ENCODE measurements around the gene COL25A1. TPM values are rescaled to one million over a fixed set of nuclear protein-coding genes. Genes with fewer than 3 reads are reported as not detected.
"Not testable (repeated sequence)": the region's sequence is repeated elsewhere in the genome, so short reads cannot be mapped to it uniquely, and the experiment has no call there.

The COL25A1 gene
- total RNA-seq, 1 donor from 2014 or later: 5.6 TPM

GRCh38 chr4:109079731-109080130 is 222.7 kb downstream of the COL25A1 start:
- Histone ChIP-seq H3K36me3 (no peaks in the 10 kb centered on the region), H3K27ac (no peak overlapping the region), H3K4me3 (no peak overlapping the region), H3K9me3 (no peaks in the 10 kb centered on the region), H3K4me1 (no peaks in the 10 kb centered on the region), H3K27me3 (no peaks in the 10 kb centered on the region)
- intact Hi-C loops (cut with DNase I): no loop called here
- no peak for TF ChIP-seq CTCF (IDR thresholded peaks at IDR 0.05)
- no peak for DNase-seq (ENCODE audit: low spot score in 2 of 2)

- no peak for DNase-seq (ENCODE audit: low spot score in 2 of 2)
- Histone ChIP-seq H3K27ac (no peak overlapping the region), H3K4me1 (no peaks in the 10 kb centered on the region), H3K4me3 (no peak overlapping the region), H3K9me3 (no peaks in the 10 kb centered on the region), H3K36me3 (no peaks in the 10 kb centered on the region), H3K27me3 (no peaks in the 10 kb centered on the region)
- TF ChIP-seq CTCF (IDR thresholded peaks at IDR 0.05): no peak
- intact Hi-C loops (cut with DNase I): no loop called here
These were observed 223.3 kb downstream of the COL25A1 start for GRCh38 chr4:109079201-109079600.

GRCh38 chr4:109078724-109079123 is 223.7 kb downstream of the COL25A1 start:
- no peak for TF ChIP-seq CTCF (IDR thresholded peaks at IDR 0.05)
- intact Hi-C loops (cut with DNase I): no loop called here
- H3K27ac ChIP-seq: no peak overlapping the region
- DNase-seq (ENCODE audit: low spot score in 2 of 2): no peak
- H3K4me3 ChIP-seq: no peak overlapping the region
- H3K4me1 ChIP-seq: no peaks in the 10 kb centered on the region
- no peaks in the 10 kb centered on the region for H3K36me3 ChIP-seq
- H3K9me3 ChIP-seq: no peaks in the 10 kb centered on the region
- no peaks in the 10 kb centered on the region for H3K27me3 ChIP-seq

GRCh38 chr4:109077505-109077904 is 225.0 kb downstream of the COL25A1 start:
- H3K36me3 ChIP-seq: no peaks in the 10 kb centered on the region
- no peaks in the 10 kb centered on the region for H3K4me1 ChIP-seq
- no peak overlapping the region for H3K27ac ChIP-seq
- intact Hi-C loops (cut with DNase I): no loop called here
- no peaks in the 10 kb centered on the region for H3K27me3 ChIP-seq
- H3K9me3 ChIP-seq: no peaks in the 10 kb centered on the region
- no peak for DNase-seq (ENCODE audit: low spot score in 2 of 2)
- no peak for TF ChIP-seq CTCF (IDR thresholded peaks at IDR 0.05)
- no peak overlapping the region for H3K4me3 ChIP-seq

GRCh38 chr4:109076709-109077108 is 225.7 kb downstream of the COL25A1 start:
- H3K9me3 ChIP-seq; H3K36me3 ChIP-seq; H3K4me3 ChIP-seq; DNase-seq (ENCODE audit: low spot score in 2 of 2); H3K27ac ChIP-seq; H3K4me1 ChIP-seq; intact Hi-C loops (cut with DNase I); H3K27me3 ChIP-seq: not testable (repeated sequence)

GRCh38 chr4:109075621-109076020 is 226.8 kb downstream of the COL25A1 start:
- H3K36me3 ChIP-seq: no peaks in the 10 kb centered on the region
- no peaks in the 10 kb centered on the region for H3K4me1 ChIP-seq
- no peak overlapping the region for H3K27ac ChIP-seq
- no peaks in the 10 kb centered on the region for H3K9me3 ChIP-seq
- intact Hi-C loops (cut with DNase I): no loop called here
- no peak for TF ChIP-seq CTCF (IDR thresholded peaks at IDR 0.05)
- H3K4me3 ChIP-seq: no peak overlapping the region
- H3K27me3 ChIP-seq: no peaks in the 10 kb centered on the region
- DNase-seq (ENCODE audit: low spot score in 2 of 2): no peak

All from ascending aorta (tissue), 2 donors.